Stimulated activated effector memory CD8-positive, alpha-beta T cell treated with anti-CD3 and anti-CD28 coated beads, Interleukin-12 subunit alpha, Interleukin-12 subunit beta, amount 100 ng/mL, for 72 hours (primary cell): ENCODE data around the gene IL1RL2.

Experiments
- ATAC-seq: fragments of 150-1000 bp; cut with Tn5 transposase; 2 replicates; pipeline ENCODE4 v1.10.0; 2021
- DNase-seq, 2 donors: peaks; one replicate each; pipeline ENCODE4 v3.0.0; 2021 to 2022; ENCODE audit warnings: low spot score in 2 of 2
- H3K27ac Mint-ChIP-seq: one replicate; pipeline ENCODE4 v1.8.0; 2022; ENCODE audit warnings: mild to moderate bottlenecking, mixed read lengths
- H3K36me3 Mint-ChIP-seq: one replicate; pipeline ENCODE4 v1.8.0; 2022; ENCODE audit warnings: mild to moderate bottlenecking, mixed read lengths
- H3K4me1 Mint-ChIP-seq: one replicate; pipeline ENCODE4 v1.8.0; 2022; ENCODE audit warnings: mixed read lengths
- H3K4me3 Mint-ChIP-seq: one replicate; pipeline ENCODE4 v1.8.0; 2022; ENCODE audit warnings: mild to moderate bottlenecking, mixed read lengths
- H3K9me3 Mint-ChIP-seq: one replicate; pipeline ENCODE4 v1.8.0; 2022; ENCODE audit warnings: mixed read lengths

The IL1RL2 gene

DNA sequence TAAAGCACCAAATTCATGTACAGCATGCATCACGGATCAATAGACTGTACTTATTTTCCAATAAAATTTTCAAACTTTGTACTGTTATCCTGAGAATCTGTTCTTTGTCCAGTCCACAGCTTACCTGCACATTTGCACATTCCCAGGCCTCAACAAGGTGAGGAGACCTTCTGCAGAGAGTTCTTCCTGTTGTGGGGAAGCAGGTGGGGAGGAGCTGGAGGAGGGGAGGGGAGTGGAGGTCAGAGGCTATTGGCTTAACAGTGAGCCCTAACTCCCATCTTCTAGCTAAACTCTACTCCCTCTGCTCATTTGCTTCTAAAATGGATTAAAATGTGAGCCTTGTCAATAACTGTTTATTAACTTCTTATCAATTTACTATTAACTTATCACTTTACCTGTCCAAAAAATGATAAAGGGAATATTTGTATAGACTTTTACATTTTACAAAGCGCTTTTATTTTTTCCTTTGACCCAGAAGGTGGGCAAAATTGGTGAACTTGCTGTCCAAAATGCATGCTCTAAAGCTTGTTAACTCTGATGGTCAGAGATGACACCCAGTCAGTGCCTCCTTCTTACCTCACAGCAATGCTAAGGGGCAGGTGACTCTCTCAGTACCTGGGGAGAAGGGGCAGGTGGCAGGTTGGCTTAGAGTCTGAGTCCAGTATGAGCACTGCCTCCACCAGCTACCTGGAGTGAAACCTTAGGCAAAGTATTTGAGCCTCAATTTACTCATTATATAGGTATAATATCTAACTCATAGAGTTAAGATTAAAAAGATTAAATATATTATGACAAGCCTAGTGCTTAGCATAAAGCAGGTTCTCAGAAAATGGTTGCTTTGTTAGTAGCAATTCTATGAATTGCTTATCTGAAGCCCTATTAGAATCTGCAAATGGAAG, 6.8 kb upstream of the IL1RL2 start:
- H3K36me3 Mint-ChIP-seq: no peaks in the 10 kb centered on the region
- no peak overlapping the region for H3K4me3 Mint-ChIP-seq
- no peak overlapping the region for H3K27ac Mint-ChIP-seq
- no peaks in the 10 kb centered on the region for H3K9me3 Mint-ChIP-seq
- no peak for ATAC-seq
- H3K4me1 Mint-ChIP-seq: no peaks in the 10 kb centered on the region
- no peak for DNase-seq

DNA sequence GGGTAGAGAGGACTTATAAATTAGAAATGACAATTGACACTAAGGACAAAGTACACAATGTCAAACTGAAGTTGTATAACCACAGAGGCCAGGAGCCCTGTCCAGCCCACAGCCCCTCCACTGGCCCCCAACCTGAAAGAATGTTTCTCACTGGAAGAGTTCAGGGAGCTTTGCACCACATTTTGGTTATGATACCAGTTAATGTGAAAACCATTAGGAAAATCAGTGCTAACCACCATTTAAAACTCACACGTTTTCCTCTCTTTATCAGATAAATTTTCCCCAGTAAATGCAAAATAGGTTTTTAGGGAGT, 6.2 kb upstream of the IL1RL2 start:
- H3K36me3 Mint-ChIP-seq: no peaks in the 10 kb centered on the region
- no peak overlapping the region for H3K4me3 Mint-ChIP-seq
- H3K27ac Mint-ChIP-seq: no peak overlapping the region
- ATAC-seq: no peak
- H3K9me3 Mint-ChIP-seq: no peaks in the 10 kb centered on the region
- DNase-seq: no peak
- no peaks in the 10 kb centered on the region for H3K4me1 Mint-ChIP-seq

DNA sequence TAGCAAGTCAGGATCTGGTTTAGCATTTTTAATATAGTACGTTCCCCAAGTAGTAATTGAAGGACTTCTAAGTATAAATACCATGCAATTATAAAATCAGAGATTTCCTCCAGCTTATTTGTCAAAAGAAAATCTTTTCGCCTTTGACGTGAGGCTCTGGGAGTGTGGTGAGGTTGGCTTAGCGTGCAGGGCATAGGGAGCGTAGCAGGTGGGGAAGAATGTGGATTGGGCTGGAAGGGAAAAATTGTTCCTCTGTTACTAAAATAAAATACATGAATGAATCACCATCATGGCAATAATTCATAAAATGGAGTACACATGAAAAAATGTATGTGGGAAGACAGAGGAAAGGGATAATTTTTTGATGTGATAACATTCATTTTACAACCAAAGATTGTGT, 5.4 kb upstream of the IL1RL2 start:
- Mint-ChIP-seq H3K4me3 (no peak overlapping the region), H3K27ac (no peak overlapping the region), H3K9me3 (no peaks in the 10 kb centered on the region), H3K36me3 (no peaks in the 10 kb centered on the region), H3K4me1 (no peaks in the 10 kb centered on the region)
- DNase-seq: no peak
- no peak for ATAC-seq

DNA sequence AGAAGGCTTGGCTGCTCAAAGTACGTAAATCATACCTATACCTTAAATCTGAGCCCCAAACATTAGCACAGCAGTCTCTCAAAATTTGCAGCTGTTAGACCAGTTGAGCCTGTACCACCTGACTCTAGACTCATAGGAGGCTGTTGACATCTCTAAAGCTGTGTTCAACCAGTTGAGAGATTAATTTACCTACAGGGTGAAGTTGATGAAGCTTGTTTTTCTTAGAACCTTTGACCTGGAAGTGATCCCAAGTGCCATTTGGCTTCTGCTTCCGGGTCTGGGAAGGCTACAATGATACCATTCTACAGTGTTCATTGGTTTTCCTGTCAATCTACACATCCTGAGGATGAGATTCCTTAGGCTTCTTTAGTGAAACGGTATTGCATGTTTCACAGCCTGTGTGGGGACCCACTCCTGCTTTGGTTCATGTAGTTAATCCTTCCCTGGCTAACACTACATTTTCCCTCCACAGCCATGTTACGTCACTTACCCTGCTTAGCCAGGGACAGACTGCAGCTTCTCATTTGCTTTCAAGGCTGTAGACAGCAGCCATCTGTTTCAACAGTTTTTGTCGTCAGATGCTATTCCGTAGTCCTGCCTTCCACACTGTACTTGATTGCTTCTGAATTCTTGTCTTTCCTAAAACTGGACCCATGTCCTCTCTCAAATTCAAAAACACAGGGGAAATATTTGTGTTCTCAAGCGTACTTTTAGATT, 4.7 kb upstream of the IL1RL2 start:
- ATAC-seq (no peak), DNase-seq (no peak)
- H3K4me3 Mint-ChIP-seq: no peak overlapping the region
- H3K27ac Mint-ChIP-seq: no peak overlapping the region
- H3K9me3 Mint-ChIP-seq: no peaks in the 10 kb centered on the region
- H3K36me3 Mint-ChIP-seq: no peaks in the 10 kb centered on the region
- no peaks in the 10 kb centered on the region for H3K4me1 Mint-ChIP-seq

DNA sequence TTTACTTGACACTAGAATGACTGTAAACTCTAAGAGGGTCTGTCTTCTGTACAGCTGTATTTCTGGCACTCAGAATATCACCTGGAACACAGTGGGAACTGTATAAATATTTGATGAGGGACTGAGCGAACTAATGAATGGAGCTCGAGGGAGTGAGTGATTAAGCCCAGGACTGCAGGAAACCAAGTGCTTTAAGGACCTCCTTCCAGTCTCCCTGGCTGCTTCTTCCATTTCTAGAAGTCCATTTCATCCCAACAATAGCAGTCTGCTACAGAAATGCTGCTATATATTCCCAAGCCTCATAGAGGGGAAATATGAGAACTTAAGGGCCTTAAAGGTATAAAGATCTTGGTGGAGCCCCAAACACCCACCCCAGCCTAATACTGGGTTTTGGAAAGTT, 2.8 kb upstream of the IL1RL2 start:
- no peak for DNase-seq
- Mint-ChIP-seq H3K36me3 (peaks cover 6% of the 10 kb centered on the region), H3K4me1 (peaks cover 8% of the 10 kb centered on the region)

DNA sequence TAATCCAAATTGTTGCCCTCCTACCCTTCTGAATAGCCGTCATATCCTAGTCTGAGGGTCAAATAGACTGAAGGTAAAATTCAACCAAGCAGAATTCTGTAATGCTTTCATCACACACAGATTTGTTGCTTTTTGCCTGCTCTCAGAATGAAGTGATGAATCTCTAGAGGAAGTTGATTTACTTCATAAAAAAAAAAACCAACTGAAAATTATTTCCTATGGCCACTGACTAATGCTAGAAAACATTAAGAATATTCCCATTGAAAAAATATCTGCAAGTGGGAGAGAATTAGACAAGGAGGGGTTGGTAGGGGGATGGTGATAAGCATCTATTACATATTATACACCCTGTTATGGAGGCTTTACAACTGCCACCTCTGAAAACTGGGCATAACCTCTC, 2.3 kb upstream of the IL1RL2 start:
- Mint-ChIP-seq H3K4me1 (peaks cover 8% of the 10 kb centered on the region), H3K27ac (no peak overlapping the region), H3K36me3 (peaks cover 6% of the 10 kb centered on the region), H3K4me3 (no peak overlapping the region), H3K9me3 (no peaks in the 10 kb centered on the region)
- DNase-seq (no peak), ATAC-seq (no peak)

More for the DNA sequence above, 2.8 kb upstream of the IL1RL2 start:
- ATAC-seq: no peak
- Mint-ChIP-seq H3K4me3 (no peak overlapping the region), H3K9me3 (no peaks in the 10 kb centered on the region), H3K27ac (no peak overlapping the region)

DNA sequence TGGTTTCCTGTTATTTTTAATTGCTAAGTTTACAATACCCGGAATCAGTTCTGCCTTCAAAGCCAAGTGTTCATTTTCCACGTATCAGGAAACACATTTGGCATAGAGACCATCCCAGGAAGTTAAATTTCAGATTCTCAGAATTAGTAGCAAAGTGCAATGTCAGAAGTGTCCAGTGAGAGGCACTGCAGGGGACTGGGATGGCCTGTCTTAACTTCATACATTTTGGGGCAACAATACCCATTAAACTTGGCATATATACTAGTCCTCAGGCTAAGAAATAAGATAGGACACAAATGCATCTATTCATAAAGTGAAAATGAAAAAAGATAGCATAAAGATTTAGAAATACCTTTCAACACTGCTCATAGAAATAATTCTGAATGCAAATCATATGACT, 1.5 kb upstream of the IL1RL2 start:
- H3K4me1 Mint-ChIP-seq: peaks cover 8% of the 10 kb centered on the region
- no peak overlapping the region for H3K4me3 Mint-ChIP-seq
- H3K27ac Mint-ChIP-seq: no peak overlapping the region
- H3K9me3 Mint-ChIP-seq: no peaks in the 10 kb centered on the region
- DNase-seq: no peak
- H3K36me3 Mint-ChIP-seq: peaks cover 6% of the 10 kb centered on the region
- no peak for ATAC-seq

DNA sequence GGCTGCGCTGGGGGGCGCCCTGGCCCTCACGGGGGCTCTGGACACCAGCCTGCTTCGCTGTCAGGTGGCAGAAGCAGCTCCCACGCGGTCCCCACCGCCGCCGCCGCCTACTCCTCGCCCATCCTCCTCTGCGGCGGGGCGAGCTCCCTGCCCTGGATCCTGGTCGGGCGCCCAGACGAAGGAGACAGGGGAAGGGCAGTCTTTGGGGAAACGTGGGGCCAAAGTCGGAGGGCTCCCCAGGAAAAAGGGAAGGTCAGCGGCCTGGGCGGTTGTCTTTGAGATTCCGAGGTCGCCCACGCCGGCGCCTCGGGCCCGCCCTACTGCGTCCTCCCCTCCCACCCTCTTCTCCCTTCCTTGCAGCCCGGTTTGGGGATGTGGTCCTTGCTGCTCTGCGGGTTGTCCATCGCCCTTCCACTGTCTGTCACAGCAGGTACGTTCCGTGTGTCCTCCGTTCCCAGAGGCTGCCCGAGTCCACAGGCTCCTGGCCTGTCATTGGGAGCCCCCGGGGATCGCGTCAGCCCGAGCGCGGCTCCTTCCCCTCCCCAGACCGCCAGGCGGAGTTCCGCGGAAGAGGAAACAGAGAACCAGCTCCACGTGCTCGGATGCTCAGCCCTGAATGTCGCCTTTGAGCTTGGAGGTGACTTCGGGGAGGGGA, 800 bp downstream of the IL1RL2 start:
- Mint-ChIP-seq H3K36me3 (peaks cover 6% of the 10 kb centered on the region), H3K27ac (peak overlapping the region; percentile 45), H3K4me1 (peaks cover 8% of the 10 kb centered on the region), H3K4me3 (peak overlapping the region; percentile 73), H3K9me3 (no peaks in the 10 kb centered on the region)
- DNase-seq (peak in 1 of 2 donors; percentile 53), ATAC-seq (peak; percentile 80)

DNA sequence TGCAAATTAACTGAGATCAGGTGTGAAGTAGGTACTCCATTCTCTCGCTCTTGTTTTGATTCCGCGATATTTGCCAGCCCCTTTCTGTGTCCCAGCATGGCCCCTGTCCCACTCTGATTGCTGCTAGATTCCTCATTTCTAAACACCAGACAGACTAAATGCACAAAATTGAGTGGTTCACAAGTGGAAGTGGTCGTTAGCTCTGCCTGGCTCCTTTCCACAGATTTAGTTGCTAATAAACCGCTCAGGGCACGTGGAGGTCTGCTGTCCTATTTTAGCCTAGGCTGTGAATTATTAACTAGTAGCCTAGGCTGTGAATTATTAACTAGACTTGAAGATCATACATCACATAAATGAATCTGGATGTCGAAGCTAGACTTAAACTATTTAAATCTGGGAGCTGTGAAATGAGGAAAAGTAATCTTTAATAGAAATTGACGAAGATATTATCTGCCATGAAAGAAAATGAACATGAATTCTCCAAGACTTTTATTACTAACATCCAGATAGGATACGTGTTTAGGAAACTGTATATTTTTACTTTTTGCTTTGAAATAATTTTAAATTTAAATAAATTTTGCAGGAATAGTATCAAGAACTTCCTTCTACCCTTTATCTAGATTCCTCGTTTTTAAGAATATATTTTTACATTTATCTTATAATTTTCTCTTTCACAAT, 3.7 kb downstream of the IL1RL2 start:
- H3K36me3 Mint-ChIP-seq: peaks cover 6% of the 10 kb centered on the region
- ATAC-seq (no peak), DNase-seq (no peak)
- H3K4me3 Mint-ChIP-seq: no peak overlapping the region
- no peaks in the 10 kb centered on the region for H3K9me3 Mint-ChIP-seq
- no peak overlapping the region for H3K27ac Mint-ChIP-seq
- peaks cover 13% of the 10 kb centered on the region for H3K4me1 Mint-ChIP-seq

DNA sequence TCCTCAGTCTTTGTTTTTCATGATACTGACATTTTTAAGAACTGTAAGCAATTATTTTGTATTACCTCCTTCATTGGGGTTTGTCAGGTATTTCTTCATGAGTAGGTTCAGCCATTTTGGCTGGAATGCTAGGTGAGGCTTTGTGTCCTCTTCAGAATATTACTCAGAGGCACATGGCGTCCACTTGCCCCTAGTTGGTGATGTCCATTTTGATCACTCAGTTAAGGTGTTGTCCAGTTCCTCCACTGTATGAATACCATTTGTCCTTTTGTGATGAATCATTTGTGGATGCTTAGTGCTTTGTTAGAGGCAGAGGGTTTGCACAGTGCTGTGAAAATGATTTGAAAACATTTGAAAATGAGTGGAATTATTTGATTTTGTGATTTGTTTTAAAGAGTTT, 4.7 kb downstream of the IL1RL2 start:
- H3K27ac Mint-ChIP-seq: no peak overlapping the region
- DNase-seq: no peak
- peaks cover 6% of the 10 kb centered on the region for H3K36me3 Mint-ChIP-seq
- no peak for ATAC-seq
- H3K9me3 Mint-ChIP-seq: no peaks in the 10 kb centered on the region
- no peak overlapping the region for H3K4me3 Mint-ChIP-seq
- H3K4me1 Mint-ChIP-seq: peaks cover 18% of the 10 kb centered on the region

DNA sequence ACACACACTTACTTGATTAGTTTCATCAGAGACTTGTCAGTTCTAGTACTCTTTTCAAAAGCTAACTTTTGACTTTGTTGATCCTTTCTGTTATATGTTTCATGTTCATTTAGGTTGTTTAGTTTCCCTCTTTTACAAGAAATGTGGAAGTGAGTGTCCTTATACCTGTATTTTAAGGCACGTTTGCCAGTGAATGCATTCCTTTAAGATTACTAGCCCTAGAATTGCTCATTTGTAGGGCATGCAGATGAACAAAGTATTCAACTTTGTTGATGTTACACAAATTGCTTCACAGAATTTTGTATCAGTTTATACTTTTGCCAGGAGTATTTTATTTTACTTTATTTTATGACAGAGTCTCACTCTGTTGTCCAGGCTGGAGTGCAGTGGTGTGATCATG, 6.3 kb downstream of the IL1RL2 start:
- no peak for DNase-seq
- no peak for ATAC-seq
- no peak overlapping the region for H3K27ac Mint-ChIP-seq
- peaks cover 26% of the 10 kb centered on the region for H3K4me1 Mint-ChIP-seq
- H3K36me3 Mint-ChIP-seq: no peaks in the 10 kb centered on the region
- H3K9me3 Mint-ChIP-seq: no peaks in the 10 kb centered on the region
- no peak overlapping the region for H3K4me3 Mint-ChIP-seq

DNA sequence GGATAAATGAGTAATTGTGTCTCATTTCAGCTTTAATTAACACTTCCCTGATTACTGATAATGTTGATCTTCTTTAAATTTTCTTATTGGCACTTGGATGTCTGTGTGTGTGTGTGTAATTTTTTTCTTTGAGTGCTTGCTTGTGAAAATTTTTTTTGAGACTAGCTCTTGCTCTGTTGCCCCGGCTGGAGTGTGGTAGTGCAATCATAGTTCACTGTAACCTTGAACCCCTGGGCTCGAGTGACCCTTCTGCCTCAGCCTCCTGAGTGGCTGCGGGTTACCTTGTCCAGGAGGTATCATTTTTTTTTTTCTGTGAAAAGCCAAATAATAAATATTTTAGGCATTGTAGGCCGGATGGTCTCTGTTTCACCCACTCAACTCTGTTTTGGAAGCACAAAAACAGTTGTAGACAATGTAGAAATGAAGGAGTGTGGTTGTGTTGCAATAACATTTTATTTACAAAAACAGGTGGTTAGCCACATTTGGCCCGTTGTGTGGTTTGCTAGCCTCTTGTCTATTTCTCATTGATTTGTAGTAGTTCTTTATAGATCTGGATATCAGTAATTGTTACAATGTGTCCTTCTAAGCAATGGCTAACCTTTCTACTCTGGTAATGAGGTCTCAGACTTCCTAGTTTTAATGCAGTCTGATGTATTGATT, 7.9 kb downstream of the IL1RL2 start:
- Mint-ChIP-seq H3K27ac (no peak overlapping the region), H3K4me1 (peaks cover 25% of the 10 kb centered on the region), H3K9me3 (no peaks in the 10 kb centered on the region), H3K36me3 (no peaks in the 10 kb centered on the region), H3K4me3 (no peak overlapping the region)
- DNase-seq (no peak), ATAC-seq (no peak)

DNA sequence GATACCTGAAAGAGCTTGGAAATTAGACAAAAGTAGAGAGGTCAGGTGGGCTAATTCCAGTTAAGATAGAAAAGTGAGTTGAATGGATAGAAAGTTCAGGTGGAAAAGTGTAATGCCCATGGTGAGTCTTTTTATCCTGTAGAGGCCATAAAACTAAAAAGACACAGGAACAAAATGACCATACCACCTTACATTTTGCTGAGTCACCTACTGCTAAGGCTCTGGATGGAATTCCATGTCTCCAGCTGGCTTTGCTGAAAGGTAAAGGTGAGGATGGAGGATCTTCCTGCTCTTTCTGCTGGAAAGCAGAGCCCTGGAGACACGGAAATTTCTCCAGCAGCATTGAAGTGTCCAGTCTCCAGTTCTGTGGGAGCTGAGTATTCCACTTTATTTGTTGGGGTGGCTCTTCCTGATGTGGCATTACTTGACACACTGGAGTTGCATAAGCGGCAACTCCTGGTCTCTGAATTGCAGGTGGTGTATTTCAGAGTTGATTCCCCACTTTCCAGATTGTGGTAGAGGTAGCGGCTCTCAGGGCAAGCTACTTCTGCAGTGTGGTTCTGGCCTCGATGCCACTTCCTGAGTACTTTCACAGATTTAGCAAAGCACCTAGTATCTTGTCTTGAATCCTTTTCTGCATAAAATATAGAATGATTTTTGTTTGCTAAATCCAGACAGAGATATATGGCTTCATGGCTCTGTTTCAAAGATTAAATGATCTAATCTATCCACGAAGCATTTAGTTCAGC, 10.7 kb downstream of the IL1RL2 start:
- Mint-ChIP-seq H3K27ac (no peak overlapping the region), H3K4me3 (no peak overlapping the region), H3K36me3 (no peaks in the 10 kb centered on the region), H3K9me3 (no peaks in the 10 kb centered on the region), H3K4me1 (peaks cover 25% of the 10 kb centered on the region)
- DNase-seq: no peak
- ATAC-seq: peak; percentile 36

DNA sequence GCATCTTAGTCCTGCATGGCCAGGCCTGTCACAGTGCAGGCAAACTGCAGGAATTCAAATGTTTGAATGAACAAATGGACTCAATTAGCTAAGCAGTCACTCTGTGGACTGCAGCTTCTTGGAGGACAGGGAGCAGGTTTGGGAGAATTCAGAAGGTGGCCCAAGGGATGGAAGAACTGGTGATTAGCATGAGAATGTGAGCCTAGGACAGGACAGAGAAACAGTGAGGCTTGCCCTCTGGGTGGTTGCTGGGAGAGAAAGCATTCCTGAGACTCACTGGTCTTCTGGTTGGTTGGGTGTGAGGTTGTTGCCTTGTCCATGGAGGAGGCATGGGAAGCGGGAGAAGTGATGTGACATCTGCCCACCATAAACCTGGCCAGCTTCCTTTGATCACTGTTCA, 13.7 kb downstream of the IL1RL2 start:
- Mint-ChIP-seq H3K4me3 (no peak overlapping the region), H3K36me3 (no peaks in the 10 kb centered on the region), H3K4me1 (peaks cover 20% of the 10 kb centered on the region), H3K27ac (no peak overlapping the region), H3K9me3 (peaks cover under 1% of the 10 kb centered on the region)
- ATAC-seq: no peak
- DNase-seq: no peak
